ENCODE measurements around the gene SPATA7. TPM values are rescaled to one million over a fixed set of nuclear protein-coding genes. Genes with fewer than 3 reads are reported as not detected.
"Not testable (repeated sequence)": the region's sequence is repeated elsewhere in the genome, so short reads cannot be mapped to it uniquely, and the experiment has no call there.

The SPATA7 gene
- polyA plus RNA-seq, 1 donor from 2014 or later = 1.8 TPM

- Mint-ChIP-seq H3K27ac (no peak overlapping the region), H3K27me3 (no peaks in the 10 kb centered on the region), H3K4me1 (peaks cover 3 to 13% (median 5%) of the 10 kb centered on the region in 3 donors), H3K4me3 (no peak overlapping the region), H3K9me3 (no peaks in the 10 kb centered on the region), H3K36me3 (no peaks in the 10 kb centered on the region)
Measured at GRCh38 chr14:88380405-88380804, 5.1 kb upstream of the SPATA7 start.

DNA sequence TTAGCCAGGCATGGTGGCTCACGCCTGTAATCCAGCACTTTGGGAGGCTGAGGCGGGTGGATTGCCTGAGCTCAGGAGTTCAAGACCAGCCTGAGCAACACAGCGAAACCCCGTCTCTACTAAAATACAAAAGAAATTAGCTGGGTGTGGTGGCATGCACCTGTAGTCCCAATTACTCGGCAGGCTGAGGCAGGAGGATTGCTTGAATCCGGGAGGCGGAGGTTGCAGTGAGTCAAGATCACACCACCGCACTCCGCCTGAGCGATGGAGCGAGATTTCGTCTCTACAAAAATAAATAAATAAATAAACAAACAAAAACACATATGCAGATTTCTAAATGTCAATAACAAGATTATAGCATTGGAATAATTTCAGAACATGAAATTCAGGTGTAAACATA lies 3.8 kb upstream of the SPATA7 start:
- not testable (repeated sequence) for H3K9me3 Mint-ChIP-seq, H3K27me3 Mint-ChIP-seq, H3K4me3 Mint-ChIP-seq, H3K27ac Mint-ChIP-seq, H3K36me3 Mint-ChIP-seq
- H3K4me1 Mint-ChIP-seq = peaks cover 9 to 23% (median 12%) of the 10 kb centered on the region in 3 donors

DNA sequence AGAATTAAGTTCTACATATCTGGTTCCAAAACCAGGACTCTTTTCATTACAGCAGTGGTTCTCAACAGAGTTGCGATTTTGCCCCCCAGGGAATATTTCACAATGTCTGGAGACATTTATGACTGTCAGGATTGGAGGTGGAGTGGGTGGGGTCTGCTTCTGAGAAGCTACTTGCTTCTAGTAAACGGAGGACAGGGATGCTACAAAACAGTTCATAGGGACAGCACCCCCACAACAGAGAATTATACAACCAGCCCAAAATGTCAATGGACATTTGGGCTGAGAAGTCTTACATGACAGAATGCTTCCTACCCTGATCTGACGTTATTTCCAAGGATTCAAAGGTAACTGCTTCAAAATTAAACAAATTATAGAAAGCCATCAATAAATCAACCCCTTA lies 739 bp upstream of the SPATA7 start:
- Mint-ChIP-seq H3K27me3 (no peaks in the 10 kb centered on the region), H3K4me1 (peaks cover 9 to 27% (median 13%) of the 10 kb centered on the region in 3 donors), H3K36me3 (no peaks in the 10 kb centered on the region), H3K9me3 (no peaks in the 10 kb centered on the region), H3K4me3 (peak overlapping the region; percentile 93 to 99 (median 98)), H3K27ac (peak overlapping the region in 1 of 3 donors; percentile 96)

DNA sequence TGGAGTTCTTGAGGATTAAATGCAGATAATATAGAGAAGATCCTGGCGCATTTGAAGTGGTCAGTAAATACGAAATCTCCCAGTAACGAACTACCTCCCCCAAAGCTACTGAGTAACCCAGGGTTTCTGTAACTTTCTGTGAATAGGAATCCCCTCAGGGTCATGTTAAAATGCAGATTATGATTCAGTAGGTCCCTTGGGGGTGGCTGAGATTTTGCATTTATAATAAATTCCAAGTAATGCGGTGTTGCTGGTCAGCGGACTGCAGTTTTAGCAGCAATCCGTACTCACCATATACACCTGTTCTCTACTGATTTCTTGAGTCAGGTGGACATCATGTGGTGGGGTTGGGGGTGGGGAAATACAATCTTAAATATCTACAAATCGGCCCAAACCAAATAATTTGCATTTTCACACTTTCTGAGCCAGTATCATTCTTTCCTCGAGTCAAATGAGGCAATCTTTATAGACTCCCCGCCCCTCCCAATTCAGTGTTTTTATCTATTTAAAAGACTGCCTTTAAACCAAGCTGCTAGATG lies 868 bp downstream of the SPATA7 start:
- no peaks in the 10 kb centered on the region for H3K9me3 Mint-ChIP-seq
- H3K36me3 Mint-ChIP-seq = no peaks in the 10 kb centered on the region
- peaks cover 9 to 27% (median 13%) of the 10 kb centered on the region in 3 donors for H3K4me1 Mint-ChIP-seq
- peak overlapping the region in 2 of 3 donors; percentile 74 to 96 for H3K27ac Mint-ChIP-seq
- H3K27me3 Mint-ChIP-seq = no peaks in the 10 kb centered on the region
- H3K4me3 Mint-ChIP-seq = peak overlapping the region; percentile 93 to 99 (median 98)

GRCh38 chr14:88388741-88389282 lies 3.4 kb downstream of the SPATA7 start:
- Mint-ChIP-seq H3K36me3 (no peaks in the 10 kb centered on the region), H3K27me3 (no peaks in the 10 kb centered on the region), H3K4me3 (peak overlapping the region in 1 of 4 donors; percentile 30), H3K9me3 (no peaks in the 10 kb centered on the region), H3K4me1 (peaks cover 9 to 24% (median 13%) of the 10 kb centered on the region in 3 donors), H3K27ac (no peak overlapping the region)

- H3K27me3 Mint-ChIP-seq = no peaks in the 10 kb centered on the region
- no peaks in the 10 kb centered on the region for H3K9me3 Mint-ChIP-seq
- H3K36me3 Mint-ChIP-seq = peaks cover 4% of the 10 kb centered on the region
- no peaks in the 10 kb centered on the region for H3K4me1 Mint-ChIP-seq
- no peak overlapping the region for H3K27ac Mint-ChIP-seq
- no peak overlapping the region for H3K4me3 Mint-ChIP-seq
Measured at GRCh38 chr14:88392609-88393008, 7.2 kb downstream of the SPATA7 start.

GRCh38 chr14:88411039-88411438 lies 25.6 kb downstream of the SPATA7 start:
- H3K4me1 Mint-ChIP-seq = peaks cover 0 to 4% (median 0%) of the 10 kb centered on the region in 3 donors
- no peak overlapping the region for H3K4me3 Mint-ChIP-seq
- peaks cover 16% of the 10 kb centered on the region for H3K36me3 Mint-ChIP-seq
- H3K9me3 Mint-ChIP-seq = peaks cover 12 to 19% (median 16%) of the 10 kb centered on the region in 3 donors
- no peak overlapping the region for H3K27ac Mint-ChIP-seq
- H3K27me3 Mint-ChIP-seq = no peaks in the 10 kb centered on the region

DNA sequence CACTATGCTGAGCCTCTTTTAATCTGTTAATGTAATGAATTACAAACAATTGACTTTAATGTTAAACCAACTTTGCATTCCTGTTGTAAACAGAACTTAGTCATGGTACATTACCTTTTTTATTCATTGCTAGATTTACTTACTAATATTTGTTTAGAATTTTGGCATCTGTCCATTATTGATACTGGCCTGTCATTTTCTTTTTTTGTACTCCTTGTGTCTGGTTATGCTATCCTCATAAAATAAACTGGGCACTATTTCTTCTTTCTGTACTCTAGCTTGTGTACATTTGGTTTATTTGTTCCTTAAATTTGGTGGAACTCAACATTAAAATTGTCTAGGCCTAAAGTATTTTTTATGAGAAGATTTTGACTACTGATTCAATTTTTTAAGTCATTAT lies 32.1 kb downstream of the SPATA7 start:
- H3K4me3 Mint-ChIP-seq = no peak overlapping the region
- H3K27ac Mint-ChIP-seq = peak overlapping the region in 1 of 3 donors; percentile 78
- no peaks in the 10 kb centered on the region for H3K4me1 Mint-ChIP-seq
- peaks cover 23% of the 10 kb centered on the region for H3K36me3 Mint-ChIP-seq
- peaks cover 17 to 25% (median 21%) of the 10 kb centered on the region in 3 donors for H3K9me3 Mint-ChIP-seq
- H3K27me3 Mint-ChIP-seq = no peaks in the 10 kb centered on the region

GRCh38 chr14:88420187-88420586 lies 34.7 kb downstream of the SPATA7 start:
- H3K27me3 Mint-ChIP-seq = no peaks in the 10 kb centered on the region
- no peak overlapping the region for H3K4me3 Mint-ChIP-seq
- no peak overlapping the region for H3K27ac Mint-ChIP-seq
- no peaks in the 10 kb centered on the region for H3K4me1 Mint-ChIP-seq
- peaks cover 21% of the 10 kb centered on the region for H3K36me3 Mint-ChIP-seq
- peaks cover 11 to 15% (median 13%) of the 10 kb centered on the region in 3 donors for H3K9me3 Mint-ChIP-seq

- Mint-ChIP-seq H3K36me3 (peaks cover 15% of the 10 kb centered on the region), H3K4me1 (no peaks in the 10 kb centered on the region), H3K27me3 (no peaks in the 10 kb centered on the region), H3K27ac (no peak overlapping the region), H3K4me3 (no peak overlapping the region), H3K9me3 (peaks cover 5 to 8% (median 8%) of the 10 kb centered on the region in 3 donors)
Measured at GRCh38 chr14:88421286-88421685, 35.8 kb downstream of the SPATA7 start.

GRCh38 chr14:88422047-88422446 lies 36.6 kb downstream of the SPATA7 start:
- H3K4me3 Mint-ChIP-seq = no peak overlapping the region
- no peaks in the 10 kb centered on the region for H3K4me1 Mint-ChIP-seq
- no peaks in the 10 kb centered on the region for H3K27me3 Mint-ChIP-seq
- no peak overlapping the region for H3K27ac Mint-ChIP-seq
- H3K9me3 Mint-ChIP-seq = peaks cover 3 to 8% (median 7%) of the 10 kb centered on the region in 3 donors
- H3K36me3 Mint-ChIP-seq = peaks cover 15% of the 10 kb centered on the region

DNA sequence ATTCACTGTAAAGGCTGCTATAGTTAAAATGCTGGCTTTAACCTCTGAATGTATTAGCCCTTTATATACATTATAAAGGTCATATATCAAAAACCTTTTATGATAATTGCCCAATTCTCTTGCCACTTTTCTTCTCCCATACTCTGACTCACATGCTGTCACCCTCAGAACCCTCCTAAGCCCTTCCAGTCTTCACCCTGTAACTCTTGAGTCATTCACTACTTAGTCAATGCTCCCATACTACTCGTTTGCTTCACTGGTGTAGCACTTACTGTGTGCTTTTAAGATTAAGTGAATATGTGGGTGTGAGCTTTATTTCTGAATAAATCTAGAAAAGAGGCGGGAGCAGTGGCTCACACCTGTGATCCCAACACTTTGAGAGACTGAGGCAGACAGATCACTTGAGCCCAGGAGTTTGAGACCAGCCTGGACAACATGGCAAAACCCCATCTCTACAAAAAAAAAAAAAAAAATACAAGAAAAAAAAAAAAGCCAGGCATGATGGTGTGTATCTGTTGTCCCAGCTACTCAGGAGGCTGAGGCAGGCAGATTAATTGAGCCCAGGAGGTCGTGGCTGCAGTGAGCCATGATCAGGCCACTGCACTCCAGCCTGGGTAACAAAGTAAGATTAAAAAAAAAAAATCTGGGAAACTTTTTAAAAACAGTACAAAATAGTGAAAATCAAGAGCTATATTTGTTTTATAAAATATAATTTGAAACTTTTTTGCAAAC lies 37.6 kb downstream of the SPATA7 start:
- Mint-ChIP-seq H3K27ac (no peak overlapping the region), H3K9me3 (peaks cover 0 to under 1% (median 0%) of the 10 kb centered on the region in 3 donors), H3K4me3 (no peak overlapping the region), H3K36me3 (peaks cover 5% of the 10 kb centered on the region), H3K4me1 (no peaks in the 10 kb centered on the region), H3K27me3 (no peaks in the 10 kb centered on the region)

- Mint-ChIP-seq H3K4me1 (no peaks in the 10 kb centered on the region), H3K27me3 (no peaks in the 10 kb centered on the region), H3K36me3 (peaks cover 5% of the 10 kb centered on the region)
Measured at GRCh38 chr14:88424573-88424972, 39.1 kb downstream of the SPATA7 start.

GRCh38 chr14:88426271-88426670 lies 40.8 kb downstream of the SPATA7 start:
- no peak overlapping the region for H3K27ac Mint-ChIP-seq
- peaks cover 3% of the 10 kb centered on the region for H3K36me3 Mint-ChIP-seq
- H3K9me3 Mint-ChIP-seq = no peaks in the 10 kb centered on the region
- no peaks in the 10 kb centered on the region for H3K4me1 Mint-ChIP-seq
- no peak overlapping the region for H3K4me3 Mint-ChIP-seq
- no peaks in the 10 kb centered on the region for H3K27me3 Mint-ChIP-seq

More at GRCh38 chr14:88424573-88424972, 39.1 kb downstream of the SPATA7 start:
- Mint-ChIP-seq H3K27ac (no peak overlapping the region), H3K4me3 (no peak overlapping the region), H3K9me3 (no peaks in the 10 kb centered on the region)

DNA sequence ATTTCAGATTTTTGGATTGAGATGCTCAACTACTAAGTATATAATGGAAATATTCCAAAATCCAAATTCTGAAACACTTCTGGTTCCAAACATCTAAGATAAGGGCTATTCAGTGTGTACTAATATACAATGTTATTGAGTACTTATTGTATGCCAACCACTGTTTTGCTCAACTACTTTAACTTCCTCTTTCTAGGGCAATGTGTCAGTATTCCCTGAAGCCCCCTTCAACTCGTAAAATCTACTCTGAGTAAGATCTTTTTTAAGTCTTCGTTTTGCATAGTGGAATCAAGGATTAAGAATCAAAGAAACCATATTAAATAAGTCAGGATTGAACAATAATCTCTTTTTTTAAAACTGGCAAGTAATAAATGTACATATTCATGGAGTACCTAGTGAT lies 45.5 kb downstream of the SPATA7 start:
- H3K4me1 Mint-ChIP-seq = no peaks in the 10 kb centered on the region

More for the DNA sequence above, 45.5 kb downstream of the SPATA7 start:
- no peaks in the 10 kb centered on the region for H3K27me3 Mint-ChIP-seq
- H3K36me3 Mint-ChIP-seq = peaks cover 3% of the 10 kb centered on the region
- H3K4me3 Mint-ChIP-seq = no peak overlapping the region
- peaks cover 0 to 4% (median 0%) of the 10 kb centered on the region in 3 donors for H3K9me3 Mint-ChIP-seq
- H3K27ac Mint-ChIP-seq = no peak overlapping the region
